Muscle layer of duodenum (tissue), 2 donors: ENCODE measurements around the gene TXK.

Source experiments
- H3K27ac ChIP-seq: one replicate; pipeline ENCODE4 v1.7.0; 2013; ENCODE audit warnings: mild to moderate bottlenecking, low read length
- H3K27me3 ChIP-seq: one replicate; pipeline ENCODE4 v1.7.0; 2013; ENCODE audit warnings: low read depth, mild to moderate bottlenecking, control low read depth, low read length
- H3K36me3 ChIP-seq, 2 donors: one replicate each; pipeline ENCODE4 v1.7.0; 2013; ENCODE audit warnings: low read length in 2 of 2, control low read depth in 1 of 2, mild to moderate bottlenecking in 1 of 2; ENCODE audit not compliant: insufficient read depth in 2 of 2, control insufficient read depth in 1 of 2
- H3K4me1 ChIP-seq, 2 donors: one replicate each; pipeline ENCODE4 v1.7.0; 2013; ENCODE audit warnings: low read length in 2 of 2, mild to moderate bottlenecking in 2 of 2, control low read depth in 1 of 2, moderate library complexity in 1 of 2; ENCODE audit not compliant: insufficient read depth in 2 of 2, control insufficient read depth in 1 of 2
- H3K4me3 ChIP-seq, 2 donors: one replicate each; pipeline ENCODE4 v1.7.0; 2013; ENCODE audit warnings: low read length in 2 of 2, low read depth in 1 of 2, mild to moderate bottlenecking in 1 of 2
- H3K9me3 ChIP-seq, 2 donors: one replicate each; pipeline ENCODE4 v1.7.0; 2013; ENCODE audit warnings: low read length in 2 of 2, control low read depth in 1 of 2, mild to moderate bottlenecking in 1 of 2; ENCODE audit not compliant: control insufficient read depth in 1 of 2
- donor health status: healthy.

The TXK gene

GRCh38 chr4:48047421-48047844 is 86.6 kb downstream of the TXK start:
- Histone ChIP-seq H3K36me3 (no peaks in the 10 kb centered on the region), H3K4me3 (no peak overlapping the region), H3K9me3 (no peaks in the 10 kb centered on the region), H3K27ac (no peak overlapping the region), H3K27me3 (peaks cover 5% of the 10 kb centered on the region), H3K4me1 (peaks cover 0 to 5% of the 10 kb centered on the region in 2 donors)

DNA sequence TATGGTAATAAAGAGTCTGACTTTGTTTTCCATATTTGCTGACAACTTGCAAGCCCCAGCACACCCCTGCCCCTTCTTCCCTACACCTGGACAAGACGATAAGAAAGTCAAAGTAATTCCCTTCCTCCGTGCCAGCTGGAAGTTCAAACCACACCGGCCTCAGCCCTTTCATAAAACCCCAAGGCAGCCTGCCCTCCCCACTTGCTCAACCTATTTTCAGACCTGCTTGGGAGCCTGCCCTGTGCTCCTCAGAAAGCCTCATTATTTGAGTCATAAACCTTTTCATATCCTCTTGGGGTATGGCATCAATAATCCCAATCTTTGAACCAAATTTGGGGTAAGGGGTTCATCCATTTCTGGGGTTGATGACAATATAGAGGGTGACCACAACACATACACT is 88.0 kb downstream of the TXK start:
- Histone ChIP-seq H3K27ac (no peak overlapping the region), H3K4me1 (peaks cover 0 to 5% of the 10 kb centered on the region in 2 donors), H3K36me3 (no peaks in the 10 kb centered on the region), H3K27me3 (peaks cover 5% of the 10 kb centered on the region), H3K4me3 (no peak overlapping the region), H3K9me3 (no peaks in the 10 kb centered on the region)

GRCh38 chr4:48044298-48044697 is 89.8 kb downstream of the TXK start:
- Histone ChIP-seq H3K4me3 (no peak overlapping the region), H3K27ac (no peak overlapping the region), H3K36me3 (no peaks in the 10 kb centered on the region), H3K9me3 (no peaks in the 10 kb centered on the region), H3K27me3 (peaks cover 5% of the 10 kb centered on the region), H3K4me1 (peaks cover 0 to 5% of the 10 kb centered on the region in 2 donors)

DNA sequence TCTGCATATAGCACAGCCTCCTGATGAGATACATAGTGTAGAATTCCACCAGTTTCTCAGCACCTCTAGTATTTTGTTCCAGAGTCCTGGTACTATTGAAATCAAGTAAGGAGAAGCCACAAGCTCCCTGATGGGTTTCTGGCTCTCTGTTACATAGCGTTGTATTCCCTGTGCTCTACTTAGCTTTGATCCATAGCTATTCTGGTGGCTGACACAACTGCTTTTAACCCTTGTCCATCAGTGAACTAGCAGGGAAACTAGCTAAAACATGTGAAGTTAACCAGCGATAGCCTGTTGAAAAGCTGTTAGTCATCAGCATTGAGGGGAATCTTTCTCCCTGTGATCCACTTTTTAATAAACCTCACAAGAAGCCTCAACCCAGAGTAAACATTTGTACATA is 90.5 kb downstream of the TXK start:
- Histone ChIP-seq H3K27me3 (peaks cover 5% of the 10 kb centered on the region), H3K4me1 (peaks cover 0 to 5% of the 10 kb centered on the region in 2 donors), H3K36me3 (no peaks in the 10 kb centered on the region), H3K27ac (no peak overlapping the region), H3K4me3 (no peak overlapping the region), H3K9me3 (no peaks in the 10 kb centered on the region)

DNA sequence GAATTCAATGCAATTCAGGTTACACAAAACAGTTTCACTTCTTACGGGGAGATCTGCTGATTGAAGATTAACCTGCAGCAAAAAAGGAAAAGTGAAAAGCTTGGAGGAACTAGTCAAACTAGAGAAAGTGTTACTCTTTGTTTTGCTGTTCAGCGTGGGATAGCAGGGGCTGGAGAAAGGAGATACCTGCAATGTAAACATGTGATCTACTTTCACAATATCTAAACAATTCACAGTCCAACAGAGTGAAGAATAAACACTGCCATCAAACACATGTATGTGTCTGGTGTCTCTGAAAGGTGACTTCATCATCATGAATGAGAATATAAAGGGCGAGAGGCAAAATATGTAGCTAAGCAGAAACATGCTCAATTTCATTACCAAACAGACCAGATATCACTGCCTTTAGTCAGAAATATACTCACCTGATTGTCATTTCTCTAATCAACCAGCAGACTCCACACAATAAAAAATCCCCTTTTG is 91.0 kb downstream of the TXK start:
- no peaks in the 10 kb centered on the region for H3K9me3 ChIP-seq
- H3K4me1 ChIP-seq, result peaks cover 0 to 5% of the 10 kb centered on the region in 2 donors
- H3K27ac ChIP-seq, result no peak overlapping the region
- H3K36me3 ChIP-seq, result no peaks in the 10 kb centered on the region
- no peak overlapping the region for H3K4me3 ChIP-seq
- peaks cover 5% of the 10 kb centered on the region for H3K27me3 ChIP-seq

GRCh38 chr4:48041535-48042137 is 92.4 kb downstream of the TXK start:
- H3K27ac ChIP-seq, result no peak overlapping the region
- no peaks in the 10 kb centered on the region for H3K36me3 ChIP-seq
- no peaks in the 10 kb centered on the region for H3K9me3 ChIP-seq
- no peak overlapping the region for H3K4me3 ChIP-seq
- peaks cover 3% of the 10 kb centered on the region for H3K27me3 ChIP-seq
- H3K4me1 ChIP-seq, result no peaks in the 10 kb centered on the region

DNA sequence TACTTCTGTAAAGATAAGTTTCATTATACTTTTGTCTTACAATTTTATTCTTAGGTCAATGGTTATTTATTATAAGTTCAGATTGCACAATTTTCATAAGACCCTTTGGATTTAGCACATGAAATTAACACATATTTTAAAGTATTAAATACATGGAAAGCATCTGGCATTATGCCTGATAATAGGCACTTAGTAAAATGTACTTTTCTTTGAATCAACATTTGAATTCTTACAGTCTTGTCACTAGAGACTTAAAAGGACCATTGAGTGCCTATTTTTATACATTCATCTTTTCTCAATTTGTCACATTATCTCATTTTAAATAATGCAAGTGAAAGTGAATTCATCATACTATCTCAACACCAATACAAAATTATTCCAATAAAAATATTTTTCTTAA is 94.5 kb downstream of the TXK start:
- no peaks in the 10 kb centered on the region for H3K36me3 ChIP-seq

DNA sequence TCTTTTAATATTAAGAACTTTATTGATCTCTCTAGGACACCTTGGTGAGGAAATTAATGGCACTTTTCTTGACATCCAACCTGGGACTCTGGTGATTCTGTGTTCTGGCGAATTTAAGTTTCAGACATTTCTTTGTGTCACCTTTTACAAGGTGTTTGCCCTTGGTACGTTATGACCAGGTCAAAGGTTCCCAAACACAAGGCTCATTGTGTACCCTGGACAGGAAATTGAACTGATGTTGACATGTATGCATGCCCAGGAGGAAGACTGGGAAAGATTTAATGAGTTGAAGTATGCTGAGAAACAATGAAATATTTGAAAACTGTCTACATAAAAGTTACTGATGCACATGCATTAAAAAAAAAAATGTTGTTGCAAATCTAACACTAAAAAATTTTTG is 95.4 kb downstream of the TXK start:
- H3K4me1 ChIP-seq, result no peaks in the 10 kb centered on the region
- H3K9me3 ChIP-seq, result no peaks in the 10 kb centered on the region
- H3K27me3 ChIP-seq, result no peaks in the 10 kb centered on the region
- no peaks in the 10 kb centered on the region for H3K36me3 ChIP-seq
- H3K4me3 ChIP-seq, result no peak overlapping the region
- no peak overlapping the region for H3K27ac ChIP-seq

More for the DNA sequence above, 94.5 kb downstream of the TXK start:
- Histone ChIP-seq H3K27me3 (no peaks in the 10 kb centered on the region), H3K4me3 (no peak overlapping the region), H3K9me3 (no peaks in the 10 kb centered on the region), H3K27ac (no peak overlapping the region), H3K4me1 (no peaks in the 10 kb centered on the region)

- Histone ChIP-seq H3K4me3 (no peak overlapping the region), H3K27ac (no peak overlapping the region), H3K36me3 (no peaks in the 10 kb centered on the region), H3K9me3 (no peaks in the 10 kb centered on the region), H3K4me1 (no peaks in the 10 kb centered on the region), H3K27me3 (no peaks in the 10 kb centered on the region)
Observed at GRCh38 chr4:48037117-48037462, 97.0 kb downstream of the TXK start.

GRCh38 chr4:48035952-48036351 is 98.1 kb downstream of the TXK start:
- Histone ChIP-seq H3K27me3 (no peaks in the 10 kb centered on the region), H3K4me1 (no peaks in the 10 kb centered on the region), H3K4me3 (no peak overlapping the region), H3K9me3 (no peaks in the 10 kb centered on the region), H3K27ac (no peak overlapping the region), H3K36me3 (no peaks in the 10 kb centered on the region)

DNA sequence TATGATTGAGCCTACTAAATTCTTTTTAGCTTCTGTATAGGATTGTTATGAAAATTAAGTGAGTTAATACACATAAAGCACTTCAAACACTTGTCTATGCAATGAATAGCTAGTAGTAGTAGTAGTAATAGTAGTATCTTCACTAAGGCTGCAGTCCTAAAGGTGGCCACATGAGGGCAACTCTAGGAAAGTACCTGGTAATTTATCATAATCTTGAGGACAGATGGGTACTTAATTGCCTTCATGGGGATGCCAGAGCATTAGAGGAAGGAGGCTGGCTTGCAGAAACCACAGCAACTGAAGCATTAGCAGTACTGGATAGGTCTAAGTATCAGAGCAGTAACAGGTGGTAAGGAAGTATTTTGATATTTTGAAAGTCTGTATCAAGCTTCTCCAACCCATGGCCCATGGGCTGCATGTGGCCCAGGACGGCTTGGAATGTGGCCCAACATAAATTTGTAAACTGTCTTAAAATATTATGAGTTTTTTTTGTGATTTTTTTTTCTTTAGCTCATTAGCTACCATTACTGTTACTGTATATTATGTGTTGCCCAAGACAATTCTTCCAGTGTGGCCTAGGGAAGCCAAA is 100.1 kb downstream of the TXK start:
- Histone ChIP-seq H3K27ac (no peak overlapping the region), H3K4me3 (no peak overlapping the region), H3K9me3 (no peaks in the 10 kb centered on the region), H3K4me1 (no peaks in the 10 kb centered on the region), H3K27me3 (no peaks in the 10 kb centered on the region), H3K36me3 (no peaks in the 10 kb centered on the region)

DNA sequence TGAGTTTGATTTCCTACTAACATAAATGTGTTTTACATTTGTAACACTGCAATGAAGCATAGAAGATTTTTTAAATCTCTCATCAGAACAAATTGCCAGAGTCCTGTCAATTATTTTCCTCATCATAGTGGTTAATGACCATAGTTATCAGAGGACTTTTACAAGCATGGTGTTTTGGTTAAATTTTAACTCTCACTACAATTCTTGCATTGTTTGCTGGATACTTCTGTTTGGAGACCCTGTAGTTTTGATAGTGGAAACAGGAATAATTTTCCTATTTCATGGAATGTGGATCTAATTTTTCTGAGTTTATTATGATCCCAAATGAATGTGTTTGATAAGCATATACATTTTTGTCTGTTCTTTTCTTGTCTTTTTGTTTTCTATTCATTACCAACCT is 100.6 kb downstream of the TXK start:
- Histone ChIP-seq H3K27ac (no peak overlapping the region), H3K4me1 (no peaks in the 10 kb centered on the region), H3K9me3 (no peaks in the 10 kb centered on the region), H3K27me3 (no peaks in the 10 kb centered on the region), H3K36me3 (no peaks in the 10 kb centered on the region), H3K4me3 (no peak overlapping the region)
